Epidermal melanocyte (primary cell): ENCODE data around the gene SLC22A31.
"Not testable (repeated sequence)": the region's sequence is repeated elsewhere in the genome, so short reads cannot be mapped to it uniquely, and the experiment has no call there.

Experiments
- DNase-seq: peaks from one replicate; pipeline ENCODE4 v3.0.0; 2011; ENCODE audit warnings: low spot score; ENCODE audit not compliant: insufficient read length

The SLC22A31 gene

DNA sequence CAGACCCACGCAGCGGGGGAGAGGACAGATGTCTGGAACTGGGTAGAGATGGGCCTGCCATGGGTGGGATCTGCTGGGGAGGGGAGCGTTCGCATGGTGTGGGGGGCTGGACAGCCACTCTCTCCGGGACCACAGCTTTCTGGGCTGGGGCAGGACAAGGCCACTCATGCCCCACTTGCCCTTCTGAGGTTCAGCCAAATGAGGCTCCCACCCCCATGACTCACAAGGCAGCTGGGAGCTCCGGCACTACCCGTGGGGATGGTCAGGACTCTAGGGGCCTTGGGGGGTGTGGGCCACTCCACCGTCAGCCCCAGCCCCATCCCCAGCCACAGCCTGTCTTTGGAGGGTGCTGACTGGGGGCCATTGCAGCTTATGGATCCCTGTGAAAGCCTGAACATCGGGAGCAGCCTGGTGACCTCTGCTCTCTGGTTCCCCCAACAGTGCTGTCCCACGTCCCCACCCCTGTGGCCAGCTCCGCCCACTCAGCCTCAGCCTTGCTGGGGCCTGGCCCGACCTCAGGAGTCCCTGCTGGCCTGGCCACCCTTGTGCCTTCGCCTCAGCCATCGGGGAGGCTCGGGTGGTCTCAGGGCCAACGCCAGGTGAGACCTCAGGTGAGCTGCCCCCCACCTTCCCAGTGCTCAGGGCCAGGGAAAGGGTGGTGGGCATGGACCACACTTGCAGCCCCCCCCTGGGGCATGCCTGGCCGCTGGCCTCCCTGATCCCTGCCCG, 33.5 kb downstream of the SLC22A31 start:
- no peak for DNase-seq

DNA sequence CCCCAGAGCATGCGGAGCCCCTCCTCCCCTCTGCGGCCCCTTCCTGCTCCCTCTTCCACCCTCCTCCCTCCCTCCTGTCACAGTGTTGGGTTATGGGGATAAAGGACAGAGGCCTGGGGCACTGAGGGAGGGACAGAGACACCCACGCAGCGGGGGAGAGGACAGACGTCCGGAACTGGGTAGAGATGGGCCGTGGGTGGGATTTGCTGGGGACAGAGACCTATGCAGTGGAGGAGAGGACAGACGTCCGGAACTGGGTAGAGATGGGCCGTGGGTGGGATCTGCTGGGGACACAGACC, 34.7 kb downstream of the SLC22A31 start:
- DNase-seq, result not testable (repeated sequence)

DNA sequence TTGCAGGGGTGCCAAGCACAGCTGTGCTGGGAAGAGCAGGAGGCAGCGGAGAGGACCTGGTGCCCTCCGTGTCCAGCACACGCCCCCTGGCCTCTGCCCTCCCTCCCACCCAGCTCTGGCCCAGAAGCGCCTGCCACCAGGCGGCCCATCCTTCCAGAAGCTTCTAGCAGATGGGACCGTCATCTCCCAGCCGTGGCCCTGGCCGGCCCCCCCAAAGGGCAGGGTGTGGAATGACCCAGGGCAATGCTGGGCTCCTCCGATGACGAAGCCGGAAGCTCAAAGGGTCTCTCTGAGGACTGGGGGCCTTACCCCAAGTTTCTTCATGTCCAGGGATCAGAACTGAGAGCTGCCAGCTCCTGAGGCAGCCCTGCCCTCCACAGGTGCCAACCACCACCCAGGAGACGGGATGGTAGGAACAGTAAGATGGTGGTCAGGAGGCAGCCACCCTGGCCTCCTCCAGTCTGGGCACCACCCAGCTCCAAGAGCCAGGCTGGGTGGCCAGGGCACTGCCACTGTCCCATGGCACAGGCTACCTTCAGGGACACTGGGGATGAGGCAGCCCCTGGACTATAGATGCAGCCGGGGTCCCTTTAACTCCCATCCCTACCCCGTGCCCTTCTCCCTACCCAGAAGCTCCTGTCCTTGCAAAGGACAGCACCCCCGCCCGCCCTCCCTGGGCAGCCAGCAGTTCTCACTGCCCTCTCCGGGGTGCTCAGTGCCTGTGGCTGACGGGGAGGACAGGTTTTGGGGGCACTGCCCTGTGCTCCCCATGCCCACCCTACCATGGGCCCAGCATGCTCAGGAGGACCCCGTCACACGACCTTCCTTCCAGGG, 35.3 kb downstream of the SLC22A31 start:
- DNase-seq, result no peak

DNA sequence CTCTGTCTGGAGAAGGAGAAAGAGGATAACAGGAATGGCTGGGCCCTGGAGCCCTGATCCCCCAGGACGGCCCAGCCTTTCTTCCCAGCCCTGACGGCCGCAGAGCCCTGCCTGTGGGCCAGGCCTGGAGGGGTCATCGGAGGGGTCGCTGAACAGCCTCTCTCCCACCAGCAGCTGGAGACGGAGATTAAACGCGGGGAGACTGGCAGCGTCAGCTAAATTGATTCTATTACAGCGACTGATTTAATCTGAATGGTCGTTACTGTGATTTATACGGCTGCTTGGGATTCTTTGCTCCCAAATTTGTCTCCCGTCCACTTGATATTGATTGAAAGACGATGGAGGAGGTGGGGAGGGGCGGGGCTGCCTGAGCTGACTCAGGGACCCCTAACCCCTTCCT, 35.9 kb downstream of the SLC22A31 start:
- no peak for DNase-seq

DNA sequence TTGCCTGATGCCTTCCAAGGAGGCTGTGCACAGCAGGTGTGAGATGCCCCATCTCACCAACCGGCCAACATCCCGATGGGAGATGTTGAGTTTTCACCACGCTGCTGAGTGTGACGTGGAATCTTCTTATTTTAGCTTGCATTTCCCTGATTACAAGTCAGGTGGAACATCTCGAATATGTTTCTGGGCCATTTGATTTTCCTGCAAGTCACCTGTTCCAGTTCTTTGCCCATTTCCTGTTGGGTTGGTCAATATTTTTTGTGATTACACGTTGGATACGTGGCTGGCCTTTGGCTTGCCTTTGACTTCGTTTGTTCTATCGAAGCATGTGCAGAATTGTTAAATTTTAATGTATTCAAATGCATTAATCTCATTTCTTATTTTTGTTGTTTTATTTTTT, 37.0 kb downstream of the SLC22A31 start:
- no peak for DNase-seq

DNA sequence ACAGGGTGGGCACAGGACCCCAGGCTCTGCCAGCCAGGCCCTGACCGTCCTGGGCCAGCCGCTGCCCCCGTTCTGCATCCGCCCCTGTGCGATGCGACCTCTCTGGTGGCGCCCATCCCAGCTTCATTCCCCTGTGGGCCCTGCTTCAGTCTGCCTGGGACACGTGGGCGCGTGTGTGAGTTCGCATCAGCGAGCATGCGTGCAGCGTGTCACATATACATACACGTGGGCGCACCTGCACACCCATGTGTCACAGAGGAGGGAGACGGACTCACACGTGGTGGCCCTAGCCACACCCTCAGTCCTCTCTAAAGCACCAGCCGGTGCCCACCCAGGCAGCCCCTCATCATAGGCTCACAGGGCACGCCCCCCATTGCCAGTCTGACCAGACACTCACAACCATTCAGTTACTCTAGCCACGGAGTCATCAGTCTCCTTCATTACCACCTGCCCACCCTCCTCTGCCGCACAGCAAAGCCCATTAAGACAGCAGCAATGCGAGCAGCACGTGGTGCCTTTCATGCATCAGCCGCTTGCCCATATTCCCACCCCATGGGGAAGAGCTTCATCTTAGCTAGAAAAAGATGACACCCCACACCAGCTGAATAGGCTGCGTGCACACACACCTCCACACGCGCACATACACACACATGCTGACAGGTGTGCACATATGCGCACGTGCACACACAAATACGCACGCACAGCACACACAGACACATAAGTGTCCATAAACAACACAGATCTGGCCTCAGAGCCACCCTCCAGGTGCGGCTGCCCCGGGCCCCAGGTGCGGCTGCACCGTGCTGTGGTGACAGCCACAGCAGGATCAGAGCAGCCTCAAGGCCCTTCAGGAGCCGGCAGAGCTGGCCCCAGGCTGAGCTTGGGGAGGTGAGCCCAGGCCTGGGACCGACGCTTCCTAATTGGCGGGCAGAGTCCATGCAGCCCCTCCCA, 38.3 kb downstream of the SLC22A31 start:
- DNase-seq, result no peak

DNA sequence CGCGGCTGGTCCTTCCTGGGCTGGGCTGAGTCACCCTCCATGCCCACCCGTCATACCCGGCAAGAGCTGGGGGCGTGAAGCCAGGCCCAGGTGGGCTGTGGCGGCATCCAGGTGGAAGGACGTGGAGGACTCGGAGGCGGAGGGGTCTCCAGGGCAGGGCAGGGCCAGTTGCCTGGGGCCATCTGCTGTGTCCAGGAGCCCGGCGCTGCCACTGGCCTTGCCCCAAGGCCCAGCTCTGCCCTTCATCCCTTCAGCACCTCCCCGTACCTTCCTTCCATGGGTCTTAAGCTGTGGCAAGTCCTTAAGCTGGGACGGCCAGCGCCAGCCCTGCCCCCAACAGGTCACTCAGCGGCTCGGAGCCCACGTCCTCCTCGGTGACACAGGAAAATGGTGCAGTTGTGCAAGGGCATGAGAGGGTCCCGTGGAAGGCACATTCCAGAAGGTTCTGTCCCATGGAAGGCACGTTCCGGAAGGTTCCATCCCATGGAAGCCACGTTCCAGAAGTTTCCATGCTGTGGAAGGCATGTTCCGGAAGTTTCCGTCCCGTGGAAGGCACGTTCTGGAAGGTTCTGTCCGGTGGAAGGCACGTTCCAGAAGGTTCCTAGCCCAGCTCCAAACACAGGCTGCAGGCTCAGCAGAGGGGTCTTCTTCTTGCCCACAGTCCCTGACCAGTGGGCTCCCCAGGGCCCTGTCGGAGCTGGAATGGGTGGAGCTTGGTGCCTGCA, 39.2 kb downstream of the SLC22A31 start:
- DNase-seq, result no peak

DNA sequence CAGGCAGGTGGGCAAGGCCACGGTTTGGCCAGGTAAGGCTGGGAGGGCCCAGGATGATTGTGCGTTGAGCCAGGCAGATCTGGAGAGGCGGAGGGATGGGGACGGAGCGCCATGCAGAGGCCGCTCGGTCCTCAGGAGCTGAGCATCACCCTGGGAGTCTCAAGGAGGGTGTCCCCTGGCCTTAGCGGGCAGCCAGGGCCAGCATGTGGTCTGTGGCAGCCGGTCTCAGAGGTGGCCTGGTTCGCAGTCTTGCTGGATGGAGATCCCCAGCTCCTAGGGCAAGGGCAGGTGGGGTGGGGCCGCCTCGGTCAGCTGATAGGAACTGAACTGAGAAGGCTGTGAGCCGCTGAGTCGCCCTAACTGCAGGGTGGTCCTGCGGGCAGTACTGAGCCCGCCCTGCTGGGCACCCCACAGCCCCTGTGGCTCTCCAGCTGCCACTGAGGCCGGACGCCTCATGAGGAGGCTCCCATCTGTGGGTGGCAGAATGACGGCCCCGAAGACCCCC, 40.4 kb downstream of the SLC22A31 start:
- no peak for DNase-seq

DNA sequence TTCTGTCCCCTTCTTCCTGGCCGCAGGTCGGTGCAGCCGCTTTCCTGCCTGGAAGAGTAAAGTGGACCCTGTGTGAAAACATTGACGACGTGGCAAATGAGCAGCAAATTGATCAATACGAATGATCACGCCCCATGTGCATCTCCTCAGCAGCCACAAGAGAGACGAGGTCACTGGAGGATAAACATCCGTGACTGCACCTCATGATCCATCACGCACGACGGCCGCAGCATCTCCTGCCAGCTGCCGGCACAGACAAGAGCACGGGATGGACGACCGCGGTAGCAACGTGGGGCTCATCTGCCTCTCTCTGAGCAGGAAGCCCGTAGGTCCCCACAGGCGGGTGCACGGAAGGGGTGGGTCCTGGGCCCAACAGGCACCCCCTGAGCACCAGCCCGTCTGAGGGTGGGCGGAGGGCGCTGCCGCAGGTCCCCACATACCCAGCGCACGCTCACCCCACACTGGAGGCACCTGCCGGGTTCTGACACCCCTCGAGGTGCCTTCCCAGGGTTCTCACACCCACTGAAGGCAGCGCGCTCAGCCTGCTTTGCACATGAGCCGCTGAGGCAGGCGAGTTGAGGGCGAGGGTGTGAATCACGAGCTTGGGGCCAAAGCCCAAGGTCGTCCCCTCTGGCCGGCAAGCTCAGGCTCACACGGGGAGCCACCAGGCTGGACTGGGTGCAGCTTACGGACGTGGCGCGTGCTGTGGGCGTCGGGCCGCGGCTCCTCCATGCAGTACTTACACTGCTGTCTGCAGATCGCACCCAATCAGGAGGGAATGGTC, 41.1 kb downstream of the SLC22A31 start:
- DNase-seq, result no peak

DNA sequence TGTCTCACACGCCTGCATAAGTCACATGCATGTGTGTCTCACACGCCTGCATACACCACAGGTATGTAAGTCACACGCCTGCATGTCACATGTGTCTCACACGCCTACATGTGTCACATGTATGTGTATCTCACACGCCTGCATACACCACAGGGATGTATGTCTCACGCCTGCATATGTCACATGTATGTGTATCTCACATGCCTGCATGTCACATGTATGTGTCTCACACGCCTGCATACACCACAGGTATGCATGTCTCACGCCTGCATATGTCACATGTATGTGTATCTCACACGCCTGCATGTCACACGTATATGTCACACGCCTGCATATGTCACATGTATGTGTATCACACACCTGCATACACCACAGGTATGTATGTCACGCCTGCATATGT, 42.6 kb downstream of the SLC22A31 start:
- DNase-seq, result no peak

DNA sequence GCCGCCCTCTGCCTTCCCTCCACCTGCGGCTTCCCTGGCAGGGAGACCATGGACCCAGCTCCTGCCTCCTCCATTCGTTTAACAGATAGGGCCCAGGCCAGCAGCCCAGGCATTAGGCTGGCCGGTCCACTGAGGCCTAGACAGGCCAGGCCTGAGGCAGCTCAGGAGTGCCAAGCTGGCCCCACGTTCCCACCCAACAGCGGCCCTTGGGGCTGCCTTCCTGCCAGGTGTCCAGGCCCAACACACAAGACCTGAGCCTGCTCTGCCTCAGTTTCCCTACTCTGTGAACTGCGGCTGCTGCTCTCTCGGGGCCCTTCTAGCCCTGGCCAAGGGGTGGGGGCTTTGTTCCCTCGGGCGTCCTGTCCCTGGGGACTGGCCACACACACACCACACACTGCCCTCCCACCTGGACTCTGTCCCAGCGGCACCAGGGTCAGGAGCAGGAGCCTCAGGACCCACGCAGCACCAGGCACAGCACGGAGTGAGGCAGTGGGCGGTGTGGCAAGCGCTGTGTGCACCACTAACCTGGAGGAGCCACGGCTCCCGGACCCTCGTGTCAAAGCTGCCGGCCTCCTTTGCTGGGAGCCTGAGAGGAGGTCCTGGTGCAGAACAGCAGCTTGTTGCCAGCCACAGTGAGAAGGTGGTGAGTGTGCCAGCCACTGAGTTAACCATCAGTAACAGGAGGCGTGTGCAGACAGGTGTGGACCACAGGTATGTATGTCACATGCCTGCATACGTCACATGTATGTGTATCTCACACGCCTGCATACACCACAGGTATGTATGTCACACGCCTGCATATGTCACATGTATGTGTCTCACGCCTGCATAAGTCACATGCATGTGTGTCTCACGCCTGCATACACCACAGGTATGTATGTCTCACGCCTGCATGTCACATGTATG, 43.3 kb downstream of the SLC22A31 start:
- DNase-seq, result no peak

DNA sequence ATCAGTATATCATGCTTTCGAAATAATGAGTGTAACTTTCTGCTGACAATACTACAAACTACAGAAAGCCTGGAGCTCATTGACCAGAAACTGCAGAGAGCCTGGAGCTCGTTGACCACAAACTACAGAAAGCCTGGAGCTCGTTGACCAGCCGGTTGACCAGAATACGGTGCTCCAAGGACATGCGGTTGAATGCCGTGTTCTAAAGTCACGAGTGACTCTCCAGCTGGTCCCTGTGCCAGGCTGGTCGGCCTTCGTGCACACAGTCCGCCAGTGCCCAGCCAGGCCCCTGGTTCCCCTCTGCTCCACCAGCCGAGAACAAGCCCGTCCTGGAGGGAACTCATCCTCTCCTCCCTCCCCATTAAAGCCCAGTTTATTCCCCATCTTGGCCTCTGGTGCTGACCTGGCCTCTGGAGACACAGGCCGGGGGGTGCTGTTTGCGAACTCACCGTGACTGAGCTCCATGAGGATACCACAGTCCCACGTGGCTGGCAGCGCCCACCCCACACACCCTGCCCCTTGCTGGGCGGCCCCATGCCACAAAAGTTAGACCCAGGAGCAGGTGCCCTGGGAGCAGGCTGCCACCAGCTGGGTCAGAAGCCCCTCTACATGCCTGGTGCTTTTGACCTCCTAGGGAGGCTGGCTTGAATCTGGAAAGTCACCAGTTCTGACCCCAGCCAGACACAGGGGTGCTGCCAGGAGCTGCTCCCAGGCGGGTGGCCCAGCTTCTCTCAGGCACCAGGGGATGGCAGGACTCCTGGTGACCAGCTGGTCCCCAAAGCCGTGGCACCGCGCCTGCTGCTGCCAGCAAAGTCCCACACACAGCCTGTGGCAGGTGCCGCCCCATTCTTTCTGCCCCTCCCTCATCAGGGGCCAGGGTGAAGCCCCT, 44.2 kb downstream of the SLC22A31 start:
- peak; percentile 40 for DNase-seq

DNA sequence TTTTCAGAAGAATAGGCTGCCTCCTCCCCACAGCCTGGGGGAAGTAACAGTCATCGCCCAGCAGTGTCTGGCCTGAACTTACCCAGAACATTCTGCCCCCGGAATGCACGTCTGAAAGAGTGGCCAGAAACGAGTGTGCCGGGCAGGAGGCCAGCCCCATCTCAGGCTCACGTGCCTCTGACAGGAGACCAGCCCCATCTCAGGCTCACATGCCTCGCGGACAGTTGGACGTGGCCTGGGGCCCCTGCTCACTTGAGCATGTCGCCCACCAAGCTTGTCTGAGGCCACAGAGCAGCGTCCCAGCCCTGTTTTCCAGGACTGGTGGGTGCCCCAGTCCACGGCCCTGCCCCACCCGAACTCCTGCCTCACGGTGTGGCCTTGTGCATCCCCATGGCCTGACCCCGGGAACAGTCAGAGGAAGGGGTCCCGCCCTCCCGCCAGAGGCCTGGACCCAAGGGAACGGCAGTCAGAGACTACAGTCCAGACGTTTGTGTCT, 45.1 kb downstream of the SLC22A31 start:
- DNase-seq, result peak; percentile 45

DNA sequence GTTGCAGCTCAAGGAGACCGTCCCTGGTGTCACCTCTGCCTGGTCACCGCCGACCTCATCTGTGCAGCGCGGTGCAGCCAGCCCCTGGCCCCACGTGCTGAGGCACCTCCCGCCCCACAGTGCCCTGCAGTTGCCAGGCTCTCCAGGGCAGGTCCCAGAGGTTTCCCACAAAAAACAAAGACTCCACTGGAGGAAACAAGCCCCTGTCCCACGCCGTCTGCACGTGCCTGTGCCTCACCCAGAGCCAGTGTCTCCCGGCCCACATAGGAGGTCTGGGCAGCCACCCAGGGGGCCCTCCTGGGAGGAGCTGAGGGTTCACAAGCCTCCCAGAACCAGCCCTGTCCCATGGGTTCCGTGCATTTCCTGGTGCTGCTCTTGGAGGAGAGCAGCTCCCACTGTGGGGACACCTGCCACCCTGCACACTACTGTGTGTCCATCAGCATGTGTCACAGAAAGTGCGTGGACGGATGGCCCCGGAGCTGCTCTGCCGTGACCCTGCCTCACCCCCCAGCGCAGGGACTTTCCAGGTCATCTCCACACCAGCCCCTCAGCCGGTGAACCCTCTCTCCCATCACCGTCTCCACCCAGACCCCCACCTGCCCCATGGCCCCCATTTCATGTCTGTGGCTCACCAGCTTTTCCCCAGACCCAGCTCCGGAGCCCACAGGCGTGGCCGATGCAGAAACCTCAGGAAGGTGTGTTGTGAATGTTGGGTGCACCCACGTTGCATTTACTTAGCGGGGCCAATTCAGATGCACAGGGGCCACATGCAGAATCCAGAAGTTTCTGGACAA, 45.8 kb downstream of the SLC22A31 start:
- DNase-seq, result no peak

DNA sequence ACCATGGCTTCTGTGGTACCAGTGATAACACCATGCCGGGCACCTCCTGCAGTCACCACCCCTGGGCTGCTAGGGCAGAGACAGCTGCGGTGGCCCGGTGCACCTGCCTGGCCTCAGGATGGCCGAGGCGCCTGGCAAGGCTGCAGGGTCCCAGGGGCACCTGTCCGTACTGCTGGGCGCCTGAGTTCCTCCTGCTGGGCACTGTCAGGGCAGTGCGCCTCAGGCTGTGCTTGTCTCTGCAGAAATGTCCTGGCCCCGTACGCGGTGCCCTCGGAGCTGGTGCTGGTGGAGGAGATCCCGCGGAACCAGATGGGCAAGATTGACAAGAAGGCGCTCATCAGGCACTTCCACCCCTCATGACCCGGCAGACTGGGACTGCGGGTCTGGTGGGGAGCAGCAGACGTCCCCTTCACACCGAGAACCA, 46.5 kb downstream of the SLC22A31 start:
- DNase-seq, result no peak

DNA sequence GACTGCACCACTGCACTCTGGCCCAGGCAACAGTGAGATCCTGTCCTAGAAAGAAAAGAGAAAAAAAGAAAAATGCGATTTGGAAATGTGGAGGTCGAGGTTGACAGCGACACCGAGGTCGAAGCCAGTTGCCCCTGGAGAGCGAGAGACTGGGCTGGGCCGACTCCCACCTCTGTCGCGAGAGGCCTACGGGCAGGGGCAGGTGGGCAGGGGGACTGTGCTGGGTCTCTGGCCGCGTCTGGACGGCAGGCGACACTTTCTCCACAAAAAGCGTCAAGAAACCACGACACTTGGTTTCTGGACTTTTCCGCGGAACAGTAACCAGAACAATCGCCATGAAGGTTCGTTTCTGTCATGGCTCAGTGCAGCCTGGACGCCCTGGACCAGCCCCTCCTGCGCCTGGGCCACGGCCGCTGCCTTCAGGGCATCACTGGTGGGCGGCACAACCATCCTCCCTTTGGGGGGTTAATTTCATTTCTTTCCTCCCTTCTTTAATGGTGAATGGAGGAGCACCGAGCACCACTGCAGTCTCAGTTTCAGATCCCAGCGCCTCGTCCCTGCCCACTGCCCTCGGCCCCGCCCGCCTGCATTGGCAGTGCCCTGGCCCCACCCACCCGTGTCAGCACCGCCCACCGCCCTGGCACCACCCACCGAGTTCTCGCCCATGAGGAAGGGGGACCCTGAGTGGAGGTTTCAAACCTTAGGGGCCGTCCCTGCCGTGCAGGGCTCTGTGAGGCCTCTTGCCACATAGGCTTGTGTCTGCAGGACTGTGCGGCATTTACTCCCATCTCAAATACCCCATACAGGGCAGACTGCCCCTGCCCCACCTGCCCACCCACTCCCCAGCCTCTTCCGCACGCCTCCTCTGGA, 47.3 kb downstream of the SLC22A31 start:
- DNase-seq, result no peak
